ENCODE results near the gene TMEM11. TPM values are rescaled to one million over a fixed set of nuclear protein-coding genes. Genes with fewer than 3 reads are reported as not detected.

Gene TMEM11
- total RNA-seq (2014; rRNA removed; shearing (Covaris generic)) = 38.3 and 52.3 TPM in 2 replicates
- 31.3 and 35.4 TPM in 2 replicates for polyA plus RNA-seq (2015; cell fraction: cytosol; rRNA removed)
- 16.4 and 16.8 TPM in 2 replicates for polyA plus RNA-seq (2015; cell fraction: nucleus; rRNA removed)

- DNase-seq (ENCODE audit: low read depth) = peak; percentile 96
Measured at GRCh38 chr17:21214015-21214776, at the start of gene TMEM11. Gene TMEM11 (minus strand): TSS chr17:21214161. CDS start chr17:21214152, 9 bp downstream.

GRCh38 chr17:21263376-21263775 lies 49.4 kb upstream of the TMEM11 start:
- peak; percentile 75 for DNase-seq (ENCODE audit: low read depth)

GRCh38 chr17:21262259-21262993 lies 48.5 kb upstream of the TMEM11 start:
- no peak for DNase-seq (ENCODE audit: low read depth)

- DNase-seq (ENCODE audit: low read depth) = no peak
Measured at GRCh38 chr17:21258593-21258992, 44.6 kb upstream of the TMEM11 start.

GRCh38 chr17:21253646-21254441 lies 39.9 kb upstream of the TMEM11 start:
- no peak for DNase-seq (ENCODE audit: low read depth)

GRCh38 chr17:21252796-21253645 lies 39.1 kb upstream of the TMEM11 start, which contains the start of gene NATD1:
Gene NATD1 (minus strand): TSS chr17:21253410. CDS start chr17:21253264, 146 bp downstream.
- peak; percentile 76 for DNase-seq (ENCODE audit: low read depth)

GRCh38 chr17:21252289-21252795 lies 38.4 kb upstream of the TMEM11 start:
- DNase-seq (ENCODE audit: low read depth) = no peak

- DNase-seq (ENCODE audit: low read depth) = no peak
Measured at GRCh38 chr17:21251337-21252010, 37.5 kb upstream of the TMEM11 start.

- no peak for DNase-seq (ENCODE audit: low read depth)
Measured at GRCh38 chr17:21250854-21251253, 36.9 kb upstream of the TMEM11 start.

- no peak for DNase-seq (ENCODE audit: low read depth)
Measured at GRCh38 chr17:21249920-21250703, 36.2 kb upstream of the TMEM11 start.

- no peak for DNase-seq (ENCODE audit: low read depth)
Measured at GRCh38 chr17:21249086-21249795, 35.3 kb upstream of the TMEM11 start.

- no peak for DNase-seq (ENCODE audit: low read depth)
Measured at GRCh38 chr17:21248500-21248899, 34.5 kb upstream of the TMEM11 start.

- DNase-seq (ENCODE audit: low read depth) = no peak
Measured at GRCh38 chr17:21247552-21248258, 33.7 kb upstream of the TMEM11 start.

GRCh38 chr17:21246698-21247097 lies 32.7 kb upstream of the TMEM11 start:
- DNase-seq (ENCODE audit: low read depth) = no peak

- no peak for DNase-seq (ENCODE audit: low read depth)
Measured at GRCh38 chr17:21245639-21246084, 31.7 kb upstream of the TMEM11 start.

GRCh38 chr17:21243516-21244303 lies 29.7 kb upstream of the TMEM11 start:
- DNase-seq (ENCODE audit: low read depth) = no peak

Data from HT1080 (cell line).